Measurements from ENCODE around the gene PLA2G12A.

PLA2G12A gene

GRCh38 chr4:109729718-109730618 is at the start of gene PLA2G12A:
Gene PLA2G12A, minus strand, starts transcription at chr4:109730070. Its CDS starts 261 bp downstream, at chr4:109729809.
- DNase-seq (ENCODE audit: low spot score in 2 of 2) (peak; percentile 71 to 89), ATAC-seq (peak; percentile 94)
- peak within 1 kb of the TSS; percentile 33 for H3K27ac Mint-ChIP-seq
- no peaks in the 10 kb centered on the region for H3K36me3 Mint-ChIP-seq
- H3K4me3 Mint-ChIP-seq, result peak within 1 kb of the TSS; percentile 75
- H3K9me3 Mint-ChIP-seq, result no peaks in the 10 kb centered on the region
- H3K4me1 Mint-ChIP-seq, result peaks cover 5% of the 10 kb centered on the region

- DNase-seq (ENCODE audit: low spot score in 2 of 2) (no peak), ATAC-seq (no peak)
- H3K4me3 Mint-ChIP-seq, result no peak overlapping the region
- H3K27ac Mint-ChIP-seq, result no peak overlapping the region
- no peaks in the 10 kb centered on the region for H3K4me1 Mint-ChIP-seq
- no peaks in the 10 kb centered on the region for H3K36me3 Mint-ChIP-seq
- no peaks in the 10 kb centered on the region for H3K9me3 Mint-ChIP-seq
These were observed 35.0 kb upstream of the PLA2G12A start for GRCh38 chr4:109764789-109765402.

GRCh38 chr4:109764376-109764775 is 34.5 kb upstream of the PLA2G12A start:
- Mint-ChIP-seq H3K4me1 (no peaks in the 10 kb centered on the region), H3K27ac (no peak overlapping the region), H3K9me3 (no peaks in the 10 kb centered on the region), H3K4me3 (no peak overlapping the region), H3K36me3 (no peaks in the 10 kb centered on the region)
- no peak for DNase-seq (ENCODE audit: low spot score in 2 of 2)
- no peak for ATAC-seq

- DNase-seq (ENCODE audit: low spot score in 2 of 2), result no peak
- H3K36me3 Mint-ChIP-seq, result no peaks in the 10 kb centered on the region
- no peak overlapping the region for H3K4me3 Mint-ChIP-seq
- H3K9me3 Mint-ChIP-seq, result no peaks in the 10 kb centered on the region
- no peaks in the 10 kb centered on the region for H3K4me1 Mint-ChIP-seq
- peak; percentile 94 for ATAC-seq
- no peak overlapping the region for H3K27ac Mint-ChIP-seq
These were observed 30.8 kb upstream of the PLA2G12A start for GRCh38 chr4:109760682-109761081.

- no peaks in the 10 kb centered on the region for H3K4me1 Mint-ChIP-seq
- DNase-seq (ENCODE audit: low spot score in 2 of 2), result no peak
- no peak overlapping the region for H3K27ac Mint-ChIP-seq
These were observed 25.8 kb upstream of the PLA2G12A start for GRCh38 chr4:109755656-109756055.

GRCh38 chr4:109754093-109754857 is 24.4 kb upstream of the PLA2G12A start:
- DNase-seq (ENCODE audit: low spot score in 2 of 2) (peak in 1 of 2 donors; percentile 53), ATAC-seq (peak; percentile 76)
- Mint-ChIP-seq H3K4me1 (no peaks in the 10 kb centered on the region), H3K27ac (no peak overlapping the region), H3K36me3 (no peaks in the 10 kb centered on the region), H3K4me3 (no peak overlapping the region), H3K9me3 (no peaks in the 10 kb centered on the region)

More at GRCh38 chr4:109755656-109756055, 25.8 kb upstream of the PLA2G12A start:
- H3K4me3 Mint-ChIP-seq, result no peak overlapping the region
- H3K36me3 Mint-ChIP-seq, result no peaks in the 10 kb centered on the region
- no peaks in the 10 kb centered on the region for H3K9me3 Mint-ChIP-seq
- ATAC-seq, result no peak

GRCh38 chr4:109752525-109752924 is 22.7 kb upstream of the PLA2G12A start:
- ATAC-seq, result no peak
- H3K9me3 Mint-ChIP-seq, result no peaks in the 10 kb centered on the region
- H3K4me3 Mint-ChIP-seq, result no peak overlapping the region
- no peak for DNase-seq (ENCODE audit: low spot score in 2 of 2)
- H3K27ac Mint-ChIP-seq, result no peak overlapping the region
- H3K4me1 Mint-ChIP-seq, result no peaks in the 10 kb centered on the region
- H3K36me3 Mint-ChIP-seq, result no peaks in the 10 kb centered on the region

GRCh38 chr4:109751852-109752251 is 22.0 kb upstream of the PLA2G12A start:
- Mint-ChIP-seq H3K4me3 (no peak overlapping the region), H3K4me1 (no peaks in the 10 kb centered on the region), H3K9me3 (no peaks in the 10 kb centered on the region), H3K36me3 (no peaks in the 10 kb centered on the region), H3K27ac (no peak overlapping the region)
- ATAC-seq (no peak), DNase-seq (ENCODE audit: low spot score in 2 of 2) (no peak)

GRCh38 chr4:109750652-109751244 is 20.9 kb upstream of the PLA2G12A start:
- no peaks in the 10 kb centered on the region for H3K9me3 Mint-ChIP-seq
- H3K36me3 Mint-ChIP-seq, result no peaks in the 10 kb centered on the region
- no peak overlapping the region for H3K27ac Mint-ChIP-seq
- DNase-seq (ENCODE audit: low spot score in 2 of 2) (no peak), ATAC-seq (no peak)
- no peak overlapping the region for H3K4me3 Mint-ChIP-seq
- H3K4me1 Mint-ChIP-seq, result no peaks in the 10 kb centered on the region

- no peaks in the 10 kb centered on the region for H3K36me3 Mint-ChIP-seq
These were observed 19.7 kb upstream of the PLA2G12A start for GRCh38 chr4:109749388-109750082.

GRCh38 chr4:109748114-109748513 is 18.2 kb upstream of the PLA2G12A start:
- no peak for ATAC-seq
- H3K4me3 Mint-ChIP-seq, result no peak overlapping the region
- H3K9me3 Mint-ChIP-seq, result no peaks in the 10 kb centered on the region
- H3K4me1 Mint-ChIP-seq, result no peaks in the 10 kb centered on the region
- H3K36me3 Mint-ChIP-seq, result no peaks in the 10 kb centered on the region
- no peak overlapping the region for H3K27ac Mint-ChIP-seq
- DNase-seq (ENCODE audit: low spot score in 2 of 2), result no peak

More at GRCh38 chr4:109749388-109750082, 19.7 kb upstream of the PLA2G12A start:
- H3K9me3 Mint-ChIP-seq, result no peaks in the 10 kb centered on the region
- no peaks in the 10 kb centered on the region for H3K4me1 Mint-ChIP-seq
- no peak overlapping the region for H3K4me3 Mint-ChIP-seq
- H3K27ac Mint-ChIP-seq, result no peak overlapping the region
- ATAC-seq (no peak), DNase-seq (ENCODE audit: low spot score in 2 of 2) (no peak)

GRCh38 chr4:109746728-109747127 is 16.9 kb upstream of the PLA2G12A start:
- DNase-seq (ENCODE audit: low spot score in 2 of 2) (no peak), ATAC-seq (no peak)
- no peaks in the 10 kb centered on the region for H3K4me1 Mint-ChIP-seq
- no peak overlapping the region for H3K4me3 Mint-ChIP-seq
- no peaks in the 10 kb centered on the region for H3K36me3 Mint-ChIP-seq
- no peak overlapping the region for H3K27ac Mint-ChIP-seq
- H3K9me3 Mint-ChIP-seq, result no peaks in the 10 kb centered on the region

- ATAC-seq, result no peak
- H3K4me3 Mint-ChIP-seq, result no peak overlapping the region
- no peak for DNase-seq (ENCODE audit: low spot score in 2 of 2)
- H3K9me3 Mint-ChIP-seq, result no peaks in the 10 kb centered on the region
- H3K4me1 Mint-ChIP-seq, result no peaks in the 10 kb centered on the region
- no peaks in the 10 kb centered on the region for H3K36me3 Mint-ChIP-seq
- no peak overlapping the region for H3K27ac Mint-ChIP-seq
These were observed 16.0 kb upstream of the PLA2G12A start for GRCh38 chr4:109745830-109746229.

GRCh38 chr4:109739547-109739946 is 9.7 kb upstream of the PLA2G12A start:
- no peaks in the 10 kb centered on the region for H3K36me3 Mint-ChIP-seq
- no peak for ATAC-seq

More at GRCh38 chr4:109739547-109739946, 9.7 kb upstream of the PLA2G12A start:
- Mint-ChIP-seq H3K4me3 (no peak overlapping the region), H3K27ac (no peak overlapping the region), H3K9me3 (no peaks in the 10 kb centered on the region), H3K4me1 (no peaks in the 10 kb centered on the region)
- no peak for DNase-seq (ENCODE audit: low spot score in 2 of 2)

Data from stimulated activated effector memory CD8-positive, alpha-beta T cell treated with anti-CD3 and anti-CD28 coated beads, Interleukin-12 subunit alpha, Interleukin-12 subunit beta, amount 100 ng/mL, for 72 hours (primary cell).